Ecto neural progenitor cell (in vitro differentiated cells): ENCODE data around the gene ZCCHC10.
"Not testable (repeated sequence)": the region's sequence is repeated elsewhere in the genome, so short reads cannot be mapped to it uniquely, and the experiment has no call there.

Experiments used
- DNase-seq: peaks from one replicate; pipeline ENCODE4 v3.0.0-alpha.2; 2018; ENCODE audit warnings: low spot score

ZCCHC10 gene

GRCh38 chr5:133041910-133042309, 15.6 kb upstream of the ZCCHC10 start:
- no peak for DNase-seq

GRCh38 chr5:133041157-133041784, 14.9 kb upstream of the ZCCHC10 start:
- no peak for DNase-seq

- DNase-seq, result not testable (repeated sequence)
These were observed 10.3 kb upstream of the ZCCHC10 start for GRCh38 chr5:133036677-133037076.

GRCh38 chr5:133035224-133035623, 8.9 kb upstream of the ZCCHC10 start:
- no peak for DNase-seq

GRCh38 chr5:133034064-133034463, 7.7 kb upstream of the ZCCHC10 start:
- DNase-seq, result no peak

- no peak for DNase-seq
These were observed 6.7 kb upstream of the ZCCHC10 start for GRCh38 chr5:133032852-133033742.

GRCh38 chr5:133030343-133031005, 4.1 kb upstream of the ZCCHC10 start:
- DNase-seq, result no peak

- DNase-seq, result no peak
These were observed 3.1 kb upstream of the ZCCHC10 start for GRCh38 chr5:133029416-133029815.

- no peak for DNase-seq
These were observed 360 bp upstream of the ZCCHC10 start for GRCh38 chr5:133026664-133027153.

GRCh38 chr5:133019471-133019870, 6.9 kb downstream of the ZCCHC10 start:
- DNase-seq, result not testable (repeated sequence)

- no peak for DNase-seq
These were observed 8.4 kb downstream of the ZCCHC10 start for GRCh38 chr5:133017964-133018363.

- no peak for DNase-seq
These were observed 10.9 kb downstream of the ZCCHC10 start for GRCh38 chr5:133015466-133015865.

- DNase-seq, result not testable (repeated sequence)
These were observed 17.9 kb downstream of the ZCCHC10 start for GRCh38 chr5:133008455-133008854.

GRCh38 chr5:133006653-133007052, 19.7 kb downstream of the ZCCHC10 start:
- no peak for DNase-seq

- no peak for DNase-seq
These were observed 27.1 kb downstream of the ZCCHC10 start for GRCh38 chr5:132999246-132999645.

- no peak for DNase-seq
These were observed 27.8 kb downstream of the ZCCHC10 start for GRCh38 chr5:132998556-132998955.

GRCh38 chr5:132996307-132996706, 30.0 kb downstream of the ZCCHC10 start:
- no peak for DNase-seq

GRCh38 chr5:132987531-132988408, 38.6 kb downstream of the ZCCHC10 start:
- no peak for DNase-seq

GRCh38 chr5:132982971-132983370, 43.4 kb downstream of the ZCCHC10 start:
- DNase-seq, result not testable (repeated sequence)

- DNase-seq, result no peak
These were observed 45.1 kb downstream of the ZCCHC10 start for GRCh38 chr5:132981288-132981687.

- no peak for DNase-seq
These were observed 46.4 kb downstream of the ZCCHC10 start for GRCh38 chr5:132979976-132980375.
